MM.1S (cell line): ENCODE data around the gene KIRREL3.

ENCODE experiments used
- CTCF ChIP-seq: fragments of 300-600 bp; sonication (generic); IDR thresholded peaks from 2 replicates; pipeline ENCODE4 v1.5.1; 2016; ENCODE audit warnings: antibody characterized with exemption, low read length, mixed read lengths
- EZH2phosphoT487 ChIP-seq: fragments of 300-600 bp; sonication (generic); IDR thresholded peaks from 2 replicates; pipeline ENCODE4 v1.6.1; 2018; ENCODE audit warnings: antibody characterized with exemption, low read length

- TF ChIP-seq EZH2phosphoT487 (no peak), CTCF (no peak)
Observed at GRCh38 chr11:126450198-126450597, 550.4 kb downstream of the KIRREL3 start.
